Neuronal stem cell (in vitro differentiated cells): ENCODE results near the gene NBDY.

Source experiments
- DNase-seq: peaks from one replicate; pipeline ENCODE4 v3.0.0-alpha.2; 2013; ENCODE audit warnings: low spot score
- H2AFZ ChIP-seq: one replicate; pipeline ENCODE4 v1.6.1; 2013; ENCODE audit warnings: mild to moderate bottlenecking, low read length, inconsistent platforms
- H2AK5ac ChIP-seq: 2 replicates; pipeline ENCODE4 v1.6.1; 2013; ENCODE audit warnings: low read depth, mild to moderate bottlenecking, inconsistent platforms, low read length, moderate library complexity, mixed read lengths
- H2BK120ac ChIP-seq: 2 replicates; pipeline ENCODE4 v1.6.1; 2013; ENCODE audit warnings: low read depth, mild to moderate bottlenecking, inconsistent platforms, low read length, moderate library complexity, mixed read lengths
- H2BK12ac ChIP-seq: one replicate; pipeline ENCODE4 v1.6.1; 2013; ENCODE audit warnings: low read length, inconsistent platforms
- H2BK15ac ChIP-seq: 2 replicates; pipeline ENCODE4 v1.6.1; 2013; ENCODE audit warnings: mild to moderate bottlenecking, low read length, inconsistent platforms, mixed read lengths
- H2BK5ac ChIP-seq: one replicate; pipeline ENCODE4 v1.6.1; 2013; ENCODE audit warnings: inconsistent platforms, mild to moderate bottlenecking, low read length, moderate library complexity
- H3K14ac ChIP-seq: one replicate; pipeline ENCODE4 v1.6.1; 2013; ENCODE audit warnings: low read length, inconsistent platforms
- H3K18ac ChIP-seq: 2 replicates; pipeline ENCODE4 v1.6.1; 2013; ENCODE audit warnings: low read length, inconsistent platforms
- H3K23ac ChIP-seq: 2 replicates; pipeline ENCODE4 v1.6.1; 2013; ENCODE audit warnings: low read depth, mild to moderate bottlenecking, mixed read lengths, low read length, inconsistent platforms; ENCODE audit not compliant: poor library complexity
- H3K27ac ChIP-seq: replicated peaks from 3 replicates; pipeline ENCODE4 v1.5.1; 2013; ENCODE audit warnings: low read length, inconsistent platforms
- H3K27me3 ChIP-seq, 3 experiments: 2 replicates each; pipeline ENCODE4 v1.6.1; 2013; ENCODE audit warnings: low read length in 3 of 3, mild to moderate bottlenecking in 2 of 3, inconsistent platforms in 1 of 3, low read depth in 1 of 3, mixed read lengths in 1 of 3, moderate library complexity in 1 of 3; ENCODE audit not compliant: control insufficient read depth in 3 of 3, insufficient read depth in 3 of 3
- H3K36me3 ChIP-seq, 2 donors: replicated peaks in 1 of 2; 2 replicates each; pipeline ENCODE4 v1.6.1; 2013; ENCODE audit warnings: low read length in 2 of 2; ENCODE audit not compliant: control insufficient read depth in 2 of 2, insufficient read depth in 2 of 2
- H3K4ac ChIP-seq: 2 replicates; pipeline ENCODE4 v1.6.1; 2013; ENCODE audit warnings: inconsistent platforms, mild to moderate bottlenecking, low read length, moderate library complexity
- H3K4me1 ChIP-seq, 2 donors: 1 replicate in 1 of 2; 2 replicates in 1 of 2; pipeline ENCODE4 v1.6.1; 2013; ENCODE audit warnings: low read length in 2 of 2, low read depth in 1 of 2; ENCODE audit not compliant: control insufficient read depth in 2 of 2, insufficient read depth in 1 of 2
- H3K4me2 ChIP-seq: one replicate; pipeline ENCODE4 v1.6.1; 2013; ENCODE audit warnings: mild to moderate bottlenecking, low read length, inconsistent platforms; ENCODE audit not compliant: insufficient read depth, poor library complexity, severe bottlenecking
- H3K4me3 ChIP-seq, 2 donors: 2 replicates each; pipeline ENCODE4 v1.5.1; 2013; ENCODE audit warnings: low read length in 2 of 2, mild to moderate bottlenecking in 2 of 2, inconsistent platforms in 1 of 2, moderate library complexity in 1 of 2
- H3K79me1 ChIP-seq: one replicate; pipeline ENCODE4 v1.6.1; 2013; ENCODE audit warnings: low read depth, mild to moderate bottlenecking, inconsistent platforms, low read length, moderate library complexity
- H3K9ac ChIP-seq: one replicate; pipeline ENCODE4 v1.6.1; 2013; ENCODE audit warnings: mild to moderate bottlenecking, low read depth, low read length, inconsistent platforms; ENCODE audit not compliant: poor library complexity
- H3K9me3 ChIP-seq, 2 donors: replicated peaks in 1 of 2; 2 replicates each; pipeline versions ENCODE3 to v1.6.1; 2013; ENCODE audit warnings: low read length in 2 of 2, mild to moderate bottlenecking in 2 of 2, inconsistent platforms in 1 of 2, low read depth in 1 of 2, mixed read lengths in 1 of 2, moderate library complexity in 1 of 2; ENCODE audit not compliant: control insufficient read depth in 2 of 2, insufficient read depth in 1 of 2
- H4K8ac ChIP-seq: one replicate; pipeline ENCODE4 v1.6.1; 2013; ENCODE audit warnings: low read depth, mild to moderate bottlenecking, inconsistent platforms, low read length, moderate library complexity
- H4K91ac ChIP-seq: one replicate; pipeline ENCODE4 v1.6.1; 2013; ENCODE audit warnings: low read length, low read depth, mild to moderate bottlenecking, inconsistent platforms; ENCODE audit not compliant: poor library complexity
- WGBS, 2 donors: extraction: QIAGEN DNeasy Blood & Tissue Kit; methylation state at CpG; one replicate each; pipeline ENCODE4 v1.1.7; 2013; ENCODE audit warnings: missing lambda C conversion rate in 2 of 2, mixed read lengths in 1 of 2; ENCODE audit not compliant: insufficient read length in 2 of 2, insufficient replicate concordance in 1 of 2; ENCODE audit errors: extremely low coverage in 2 of 2; 5-methylcytosine and 5-hydroxymethylcytosine counted together

NBDY gene

DNA sequence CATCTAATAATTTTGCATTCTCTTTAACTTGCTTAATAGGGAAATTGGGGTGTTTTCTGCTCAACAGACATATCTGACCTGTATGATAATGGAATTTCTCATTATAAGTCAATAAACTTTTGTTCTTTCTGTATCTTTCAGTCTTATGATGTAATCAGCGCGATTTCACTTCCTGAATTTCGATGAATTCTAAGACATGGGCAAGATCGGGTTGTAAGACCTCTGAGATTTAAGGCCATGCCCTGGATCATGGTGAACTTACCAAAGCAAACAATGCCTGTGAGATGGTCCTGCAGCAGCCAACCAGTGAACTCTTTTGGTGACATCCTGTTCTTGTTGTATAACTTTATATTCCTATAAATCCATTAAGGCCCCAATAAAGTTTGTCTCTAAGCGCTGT is 88.1 kb downstream of the NBDY start:
- H3K27me3 ChIP-seq: peaks cover 0 to 5% (median 0%) of the 10 kb centered on the region in 3 experiments
- no peak overlapping the region for H2AK5ac ChIP-seq
- H4K91ac ChIP-seq: no peak overlapping the region
- no peak overlapping the region for H3K4me2 ChIP-seq
- no CpG with 5 or more reads among the region's 5 CpGs for WGBS, 2 donors
- H3K79me1 ChIP-seq: no peaks in the 10 kb centered on the region
- no peak overlapping the region for H2BK15ac ChIP-seq
- DNase-seq: no peak
- no peak overlapping the region for H2AFZ ChIP-seq
- no peak overlapping the region for H3K27ac ChIP-seq
- H2BK12ac ChIP-seq: no peak overlapping the region
- H2BK5ac ChIP-seq: no peak overlapping the region
- no peak overlapping the region for H3K4me3 ChIP-seq
- H3K14ac ChIP-seq: no peak overlapping the region
- no peak overlapping the region for H4K8ac ChIP-seq
- H3K4me1 ChIP-seq: peaks cover 0 to 2% of the 10 kb centered on the region in 2 donors
- peaks cover 0 to 12% of the 10 kb centered on the region in 2 donors for H3K36me3 ChIP-seq
- no peak overlapping the region for H3K4ac ChIP-seq
- no peaks in the 10 kb centered on the region for H3K9me3 ChIP-seq
- no peak overlapping the region for H3K9ac ChIP-seq
- no peak overlapping the region for H3K18ac ChIP-seq
- H3K23ac ChIP-seq: no peak overlapping the region
- no peak overlapping the region for H2BK120ac ChIP-seq

- DNase-seq: no peak
Observed at GRCh38 chrX:56826020-56826419, 97.0 kb downstream of the NBDY start.

GRCh38 chrX:56833626-56834025 is 104.6 kb downstream of the NBDY start:
- no peak overlapping the region for H2AFZ ChIP-seq
- no peak overlapping the region for H3K4me2 ChIP-seq
- H3K79me1 ChIP-seq: no peaks in the 10 kb centered on the region
- no peak overlapping the region for H2BK12ac ChIP-seq
- no peaks in the 10 kb centered on the region for H3K4me1 ChIP-seq
- no peak overlapping the region for H2BK120ac ChIP-seq
- DNase-seq: no peak
- no peaks in the 10 kb centered on the region for H3K27me3 ChIP-seq
- H4K8ac ChIP-seq: no peak overlapping the region
- WGBS, 2 donors: no CpG with 5 or more reads among the region's 2 CpGs
- no peak overlapping the region for H2BK5ac ChIP-seq
- no peak overlapping the region for H3K18ac ChIP-seq
- no peak overlapping the region for H2AK5ac ChIP-seq
- H3K9ac ChIP-seq: no peak overlapping the region
- H3K14ac ChIP-seq: no peak overlapping the region
- no peak overlapping the region for H3K4me3 ChIP-seq
- H3K36me3 ChIP-seq: no peaks in the 10 kb centered on the region
- no peaks in the 10 kb centered on the region for H3K9me3 ChIP-seq
- H3K23ac ChIP-seq: no peak overlapping the region
- H3K27ac ChIP-seq: no peak overlapping the region
- H3K4ac ChIP-seq: no peak overlapping the region
- no peak overlapping the region for H4K91ac ChIP-seq
- H2BK15ac ChIP-seq: no peak overlapping the region

More at GRCh38 chrX:56826020-56826419, 97.0 kb downstream of the NBDY start:
- H2BK120ac ChIP-seq: no peak overlapping the region
- H4K91ac ChIP-seq: no peak overlapping the region
- H3K4ac ChIP-seq: no peak overlapping the region
- no peak overlapping the region for H2BK5ac ChIP-seq
- no peak overlapping the region for H3K9ac ChIP-seq
- no peak overlapping the region for H3K4me3 ChIP-seq
- no CpG with 5 or more reads among the region's 2 CpGs for WGBS, 2 donors
- no peak overlapping the region for H3K4me2 ChIP-seq
- H3K4me1 ChIP-seq: no peaks in the 10 kb centered on the region
- H3K27ac ChIP-seq: no peak overlapping the region
- no peak overlapping the region for H2BK15ac ChIP-seq
- no peaks in the 10 kb centered on the region for H3K36me3 ChIP-seq
- H3K23ac ChIP-seq: no peak overlapping the region
- H3K18ac ChIP-seq: no peak overlapping the region
- no peaks in the 10 kb centered on the region for H3K79me1 ChIP-seq
- H2BK12ac ChIP-seq: no peak overlapping the region
- no peak overlapping the region for H3K14ac ChIP-seq
- no peak overlapping the region for H4K8ac ChIP-seq
- no peaks in the 10 kb centered on the region for H3K27me3 ChIP-seq
- no peak overlapping the region for H2AK5ac ChIP-seq
- no peak overlapping the region for H2AFZ ChIP-seq
- no peaks in the 10 kb centered on the region for H3K9me3 ChIP-seq

DNA sequence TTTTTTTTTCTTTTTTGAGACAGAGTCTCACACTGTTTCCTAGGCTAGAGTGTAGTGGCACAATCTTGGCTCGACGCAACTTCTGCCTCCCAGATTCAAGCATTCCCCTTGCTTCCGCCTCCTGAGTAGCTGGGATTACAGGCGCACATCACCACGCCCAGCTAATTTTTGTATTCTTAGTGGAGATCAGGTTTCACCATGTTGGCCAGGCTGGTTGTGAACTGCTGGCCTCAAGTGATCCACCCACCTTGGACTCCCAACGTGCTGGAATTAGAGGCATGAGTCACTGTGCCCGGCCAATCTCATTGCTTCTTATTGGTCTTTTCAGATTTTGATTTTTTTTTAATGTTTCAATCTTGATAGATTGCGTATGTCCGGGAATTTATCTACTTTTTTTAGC is 124.4 kb downstream of the NBDY start:
- Histone ChIP-seq H3K4me1 (no peaks in the 10 kb centered on the region), H2BK120ac (no peak overlapping the region), H3K4me2 (no peak overlapping the region), H3K9ac (no peak overlapping the region), H2AFZ (no peak overlapping the region), H2BK5ac (no peak overlapping the region), H3K23ac (no peak overlapping the region), H3K27ac (no peak overlapping the region), H4K8ac (no peak overlapping the region), H3K36me3 (no peaks in the 10 kb centered on the region), H3K27me3 (peaks cover 0 to 4% (median 0%) of the 10 kb centered on the region in 3 experiments), H2BK12ac (no peak overlapping the region), H3K4ac (no peak overlapping the region), H3K14ac (no peak overlapping the region), H3K9me3 (no peaks in the 10 kb centered on the region), H2BK15ac (no peak overlapping the region), H3K79me1 (no peaks in the 10 kb centered on the region), H3K18ac (no peak overlapping the region), H2AK5ac (no peak overlapping the region), H4K91ac (no peak overlapping the region), H3K4me3 (no peak overlapping the region)
- no CpG with 5 or more reads among the region's 9 CpGs for WGBS, 2 donors
- no peak for DNase-seq
